CD4-positive, CD25-positive, alpha-beta regulatory T cell (primary cell): ENCODE results near the gene ACAD11. TPM values are rescaled to one million over a fixed set of nuclear protein-coding genes. Genes with fewer than 3 reads are reported as not detected.

Experiments used
- ATAC-seq, 2 donors: fragments of 150-1000 bp; cut with Tn5 transposase; one replicate each; pipeline ENCODE4 v1.10.0; 2021; ENCODE audit warnings: low read depth in 2 of 2, moderate number of reproducible peaks in 2 of 2, moderate library complexity in 1 of 2
- DNase-seq, 3 donors: peaks; one replicate each; pipeline versions ENCODE4 v3.0.0 to v3.0.0-alpha.2; 2012 to 2022; ENCODE audit warnings: mixed read lengths in 1 of 3
- H3K27ac ChIP-seq: one replicate; pipeline ENCODE4 v1.7.0; 2013; ENCODE audit warnings: mild to moderate bottlenecking, low read length; ENCODE audit not compliant: insufficient read depth, poor library complexity, severe bottlenecking
- H3K27me3 ChIP-seq: one replicate; pipeline ENCODE4 v1.7.0; 2013; ENCODE audit warnings: low read length; ENCODE audit not compliant: control insufficient read depth, insufficient read depth
- H3K36me3 ChIP-seq: one replicate; pipeline ENCODE4 v1.7.0; 2013; ENCODE audit warnings: mild to moderate bottlenecking, low read length, moderate library complexity; ENCODE audit not compliant: control insufficient read depth, insufficient read depth
- H3K4me1 ChIP-seq: 2 replicates; pipeline ENCODE4 v1.7.0; 2013; ENCODE audit warnings: mild to moderate bottlenecking, low read length; ENCODE audit not compliant: insufficient read depth, control insufficient read depth, poor library complexity, severe bottlenecking
- H3K4me3 ChIP-seq: one replicate; pipeline ENCODE4 v1.7.0; 2013; ENCODE audit warnings: low read depth, mild to moderate bottlenecking, low read length, moderate library complexity
- H3K9me3 ChIP-seq, 2 experiments: 1 replicate in 1 of 2; 2 replicates in 1 of 2; pipeline ENCODE4 v1.7.0; 2013; ENCODE audit warnings: low read length in 2 of 2, mild to moderate bottlenecking in 1 of 2, moderate library complexity in 1 of 2; ENCODE audit not compliant: control insufficient read depth in 2 of 2
- H3K27ac Mint-ChIP-seq, 3 donors: one replicate each; pipeline ENCODE4 v1.8.0; 2020 to 2022; ENCODE audit warnings: mild to moderate bottlenecking in 3 of 3, mixed read lengths in 3 of 3, moderate library complexity in 2 of 3
- H3K27me3 Mint-ChIP-seq: one replicate; pipeline ENCODE4 v1.8.0; 2022; ENCODE audit warnings: mild to moderate bottlenecking, mixed read lengths
- H3K36me3 Mint-ChIP-seq: one replicate; pipeline ENCODE4 v1.8.0; 2020; ENCODE audit warnings: mixed read lengths
- H3K4me1 Mint-ChIP-seq, 4 donors: one replicate each; pipeline ENCODE4 v1.8.0; 2020 to 2022; ENCODE audit warnings: mixed read lengths in 4 of 4, mild to moderate bottlenecking in 1 of 4
- H3K4me3 Mint-ChIP-seq, 4 donors: one replicate each; pipeline ENCODE4 v1.8.0; 2020 to 2022; ENCODE audit warnings: mild to moderate bottlenecking in 4 of 4, mixed read lengths in 4 of 4, moderate library complexity in 3 of 4
- H3K9me3 Mint-ChIP-seq, 7 donors: one replicate each; pipeline ENCODE4 v1.8.0; 2020 to 2022; ENCODE audit warnings: mixed read lengths in 7 of 7, mild to moderate bottlenecking in 3 of 7, moderate library complexity in 2 of 7
- polyA plus RNA-seq, 4 donors: library from polyadenylated mRNA; unstranded; fragments of 300-500 nt; fragmentation: Illumina TruSeq; gene quantifications; one replicate each; pipeline ENCODE4 v1.2.3, GENCODE V29; 2021
- total RNA-seq: library from RNA; stranded (reverse); gene quantifications from one replicate; pipeline ENCODE4 v1.2.3, GENCODE V29; 2022

Gene ACAD11
- total and polyA plus RNA-seq, 5 donors from 2014 or later = 2.7 to 27.5 (median 4.7) TPM

DNA sequence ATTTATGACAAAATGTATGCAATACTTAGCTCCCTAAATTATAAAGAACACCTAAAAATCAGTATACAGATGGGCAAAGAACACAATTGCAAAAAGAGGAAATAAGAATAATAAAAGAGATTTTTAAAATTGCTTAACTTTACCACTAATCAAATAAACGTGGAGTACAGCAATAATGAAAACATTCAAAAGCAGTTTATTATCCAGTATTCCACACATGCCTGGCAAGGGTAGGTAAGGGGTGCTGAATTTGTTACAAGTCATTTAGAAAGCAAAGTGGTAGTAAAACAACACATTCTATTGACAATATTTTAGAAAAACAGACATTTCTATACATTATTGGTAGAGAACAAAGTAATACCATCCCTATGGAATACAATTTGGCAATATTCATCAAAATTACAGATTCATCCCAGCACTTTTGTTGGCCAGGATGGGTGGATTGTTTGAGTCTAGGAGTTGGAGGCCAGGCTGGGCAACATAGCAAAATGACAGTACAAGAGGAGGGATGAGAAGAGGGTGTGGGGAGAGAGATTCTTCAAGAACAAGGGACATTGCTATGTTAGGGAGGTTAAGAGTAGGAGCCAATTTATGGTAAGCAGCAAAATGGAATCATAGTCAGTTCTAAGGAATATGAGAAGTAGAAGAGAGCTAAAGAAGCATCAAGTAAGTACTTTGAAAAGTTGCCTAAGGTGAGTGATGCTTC, 66.2 kb downstream of the ACAD11 start:
- Histone ChIP-seq H3K4me1 (no peaks in the 10 kb centered on the region), H3K4me3 (no peak overlapping the region), H3K9me3 (no peaks in the 10 kb centered on the region), H3K27ac (no peak overlapping the region), H3K36me3 (peaks cover 2% of the 10 kb centered on the region), H3K27me3 (no peaks in the 10 kb centered on the region)
- Mint-ChIP-seq H3K27me3 (no peaks in the 10 kb centered on the region), H3K4me3 (no peak overlapping the region), H3K27ac (no peak overlapping the region), H3K9me3 (peaks cover 0 to 5% (median 0%) of the 10 kb centered on the region in 7 donors), H3K36me3 (peaks cover 57% of the 10 kb centered on the region), H3K4me1 (peaks cover 0 to 6% (median 0%) of the 10 kb centered on the region in 4 donors)
- DNase-seq (no peak), ATAC-seq (no peak)

DNA sequence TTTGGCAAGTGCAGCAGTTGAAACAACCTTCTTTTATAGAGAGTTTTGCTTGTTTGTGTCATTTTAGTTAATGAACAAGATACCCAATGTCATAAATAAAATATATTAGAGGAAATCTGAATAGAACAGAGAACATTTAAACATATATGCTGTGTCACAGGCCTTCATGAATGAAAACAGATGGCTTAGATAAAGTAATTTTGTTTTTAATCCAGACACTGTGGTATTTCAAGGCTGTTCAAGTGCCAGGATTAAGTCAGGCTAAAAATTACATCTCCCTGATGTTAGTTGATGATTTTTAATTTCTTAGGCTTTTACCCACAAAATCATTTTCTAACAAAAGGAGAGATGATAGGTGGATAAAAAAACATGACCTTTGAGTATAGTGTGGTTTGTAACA, 67.4 kb downstream of the ACAD11 start:
- Histone ChIP-seq H3K9me3 (no peaks in the 10 kb centered on the region), H3K4me1 (no peaks in the 10 kb centered on the region), H3K36me3 (peaks cover 2% of the 10 kb centered on the region), H3K27me3 (no peaks in the 10 kb centered on the region), H3K27ac (no peak overlapping the region), H3K4me3 (no peak overlapping the region)
- peaks cover 0 to 7% (median 2%) of the 10 kb centered on the region in 7 donors for H3K9me3 Mint-ChIP-seq
- no peak overlapping the region for H3K4me3 Mint-ChIP-seq
- H3K4me1 Mint-ChIP-seq = peaks cover 0 to 3% (median 0%) of the 10 kb centered on the region in 4 donors
- H3K27ac Mint-ChIP-seq = no peak overlapping the region
- DNase-seq (no peak), ATAC-seq (no peak)
- no peaks in the 10 kb centered on the region for H3K27me3 Mint-ChIP-seq
- peaks cover 60% of the 10 kb centered on the region for H3K36me3 Mint-ChIP-seq

DNA sequence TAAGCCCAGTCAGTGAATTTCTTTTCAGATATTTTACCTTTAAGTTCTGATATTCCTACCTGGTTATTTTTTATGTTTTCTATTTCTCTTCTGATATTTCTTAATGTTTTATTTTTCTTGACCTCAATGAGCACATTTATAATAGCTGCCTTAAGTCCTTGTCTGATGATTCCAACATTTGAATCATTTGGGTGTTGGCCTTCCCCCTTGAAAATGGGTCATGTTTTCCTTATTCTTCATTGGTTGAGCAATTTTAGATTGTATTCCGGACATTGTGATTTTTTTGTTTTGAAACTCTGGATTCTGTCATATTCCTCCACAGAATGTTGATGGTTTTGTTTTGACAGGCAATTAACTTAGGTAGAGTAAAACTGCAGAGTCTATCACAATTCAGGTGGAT, 72.2 kb downstream of the ACAD11 start:
- peaks cover 44% of the 10 kb centered on the region for H3K36me3 Mint-ChIP-seq
- Histone ChIP-seq H3K36me3 (peaks cover 2% of the 10 kb centered on the region), H3K9me3 (no peaks in the 10 kb centered on the region), H3K4me1 (no peaks in the 10 kb centered on the region), H3K27me3 (no peaks in the 10 kb centered on the region), H3K27ac (no peak overlapping the region), H3K4me3 (no peak overlapping the region)
- H3K4me3 Mint-ChIP-seq = no peak overlapping the region
- no peak for ATAC-seq
- DNase-seq = no peak
- peaks cover 0 to 9% (median 2%) of the 10 kb centered on the region in 7 donors for H3K9me3 Mint-ChIP-seq
- H3K27me3 Mint-ChIP-seq = no peaks in the 10 kb centered on the region
- H3K27ac Mint-ChIP-seq = no peak overlapping the region
- no peaks in the 10 kb centered on the region for H3K4me1 Mint-ChIP-seq

DNA sequence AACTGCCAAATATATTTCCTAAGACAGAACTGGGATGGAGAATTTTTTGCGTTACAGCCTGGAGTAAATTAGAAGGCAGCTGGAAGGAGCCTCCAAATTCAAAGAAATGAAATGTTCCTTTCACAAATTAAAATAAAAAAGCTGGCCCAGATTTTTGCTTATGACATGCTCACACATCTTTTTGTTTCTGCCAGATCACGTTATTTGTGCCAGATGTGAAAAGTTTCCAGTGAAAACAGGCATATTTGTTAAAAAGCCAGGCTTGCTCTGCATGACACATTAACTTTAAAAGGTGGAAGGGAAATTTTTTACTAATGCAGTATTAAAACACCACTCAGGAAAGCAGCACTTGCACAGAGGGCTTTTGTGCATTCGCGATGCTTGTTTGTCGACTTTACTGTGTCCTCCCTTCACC, 85.8 kb downstream of the ACAD11 start:
- Histone ChIP-seq H3K27ac (no peak overlapping the region), H3K4me1 (no peaks in the 10 kb centered on the region), H3K9me3 (no peaks in the 10 kb centered on the region), H3K4me3 (no peak overlapping the region), H3K36me3 (peaks cover 21% of the 10 kb centered on the region), H3K27me3 (no peaks in the 10 kb centered on the region)
- no peaks in the 10 kb centered on the region for H3K27me3 Mint-ChIP-seq
- H3K4me1 Mint-ChIP-seq = peaks cover 0 to 2% (median 0%) of the 10 kb centered on the region in 4 donors
- H3K36me3 Mint-ChIP-seq = peaks cover 53% of the 10 kb centered on the region
- H3K27ac Mint-ChIP-seq = no peak overlapping the region
- H3K4me3 Mint-ChIP-seq = no peak overlapping the region
- DNase-seq = no peak
- peaks cover 0 to 3% (median 0%) of the 10 kb centered on the region in 7 donors for H3K9me3 Mint-ChIP-seq
- no peak for ATAC-seq

DNA sequence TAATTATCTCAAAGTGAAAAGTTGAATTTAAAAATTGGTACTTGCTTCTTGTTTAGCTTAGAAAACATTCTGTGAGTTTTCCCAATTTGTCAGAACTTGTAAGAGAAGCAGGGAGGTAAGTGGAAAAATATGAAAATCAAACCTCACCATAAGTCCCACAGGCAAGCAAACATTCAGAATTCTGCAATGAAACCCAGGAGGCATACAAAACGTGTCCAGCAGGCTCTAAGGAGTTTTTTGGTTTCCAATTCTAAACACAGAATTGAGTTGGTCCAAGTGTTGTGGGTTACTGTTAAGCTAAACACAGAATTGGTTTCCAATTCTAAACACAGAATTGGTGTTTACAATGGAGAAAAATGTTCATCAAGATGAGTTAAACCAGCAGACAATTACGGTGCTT, 89.6 kb downstream of the ACAD11 start:
- no peaks in the 10 kb centered on the region for H3K4me1 ChIP-seq
- peaks cover 0 to 11% (median 3%) of the 10 kb centered on the region in 4 donors for H3K4me1 Mint-ChIP-seq
- ATAC-seq (no peak), DNase-seq (no peak)
- H3K4me3 ChIP-seq = no peak overlapping the region
- no peak overlapping the region for H3K4me3 Mint-ChIP-seq
- peaks cover 0 to 3% (median 0%) of the 10 kb centered on the region in 7 donors for H3K9me3 Mint-ChIP-seq
- peak overlapping the region in 1 of 3 donors; percentile 47 for H3K27ac Mint-ChIP-seq
- H3K9me3 ChIP-seq = no peaks in the 10 kb centered on the region
- H3K27me3 ChIP-seq = no peaks in the 10 kb centered on the region
- H3K36me3 Mint-ChIP-seq = peaks cover 48% of the 10 kb centered on the region
- no peak overlapping the region for H3K27ac ChIP-seq
- peaks cover 9% of the 10 kb centered on the region for H3K36me3 ChIP-seq
- H3K27me3 Mint-ChIP-seq = no peaks in the 10 kb centered on the region

DNA sequence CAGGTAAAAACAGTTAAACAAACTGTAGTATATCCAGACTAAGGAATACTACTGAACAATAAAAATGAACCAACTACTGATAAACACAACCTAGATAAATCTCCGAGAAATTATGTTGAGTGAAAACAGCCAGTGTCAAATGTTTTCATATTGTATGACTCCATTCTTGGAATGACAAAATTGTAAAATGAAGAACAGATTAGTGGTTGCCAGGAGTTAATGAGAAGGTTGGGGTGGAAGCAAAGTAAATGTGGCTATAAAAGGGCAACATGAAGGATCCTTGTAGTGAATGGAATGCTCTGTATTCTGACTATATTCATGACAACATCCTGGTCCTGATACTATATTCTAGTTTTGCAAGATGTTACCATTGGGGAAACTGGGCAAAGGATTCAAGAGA, 90.0 kb downstream of the ACAD11 start:
- Histone ChIP-seq H3K4me1 (no peaks in the 10 kb centered on the region), H3K27me3 (no peaks in the 10 kb centered on the region), H3K4me3 (no peak overlapping the region), H3K9me3 (no peaks in the 10 kb centered on the region), H3K27ac (no peak overlapping the region), H3K36me3 (peaks cover 8% of the 10 kb centered on the region)
- H3K9me3 Mint-ChIP-seq = peaks cover 0 to 3% (median 0%) of the 10 kb centered on the region in 7 donors
- ATAC-seq = no peak
- no peak for DNase-seq
- no peaks in the 10 kb centered on the region for H3K27me3 Mint-ChIP-seq
- peak overlapping the region in 1 of 3 donors; percentile 47 for H3K27ac Mint-ChIP-seq
- H3K36me3 Mint-ChIP-seq = peaks cover 51% of the 10 kb centered on the region
- H3K4me3 Mint-ChIP-seq = no peak overlapping the region
- peaks cover 0 to 14% (median 3%) of the 10 kb centered on the region in 4 donors for H3K4me1 Mint-ChIP-seq

DNA sequence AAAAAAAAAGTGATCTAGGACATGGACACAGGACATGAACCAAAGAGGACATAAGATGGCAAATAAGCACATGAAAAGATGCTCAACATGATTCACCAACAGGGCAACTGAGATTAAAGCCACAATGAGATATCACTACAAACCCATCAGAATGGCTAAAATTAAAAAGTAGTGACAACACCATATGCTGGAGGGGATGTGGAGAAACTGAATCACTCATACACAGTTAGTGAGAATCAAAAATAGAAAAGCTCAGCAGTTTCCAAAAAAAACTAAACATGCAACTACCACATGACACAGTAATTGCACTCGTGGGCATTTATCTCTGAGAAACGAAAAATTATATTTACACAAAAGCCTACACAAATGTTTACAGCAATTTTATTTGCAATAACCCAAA, 90.5 kb downstream of the ACAD11 start:
- Histone ChIP-seq H3K9me3 (no peaks in the 10 kb centered on the region), H3K4me1 (no peaks in the 10 kb centered on the region), H3K4me3 (no peak overlapping the region), H3K27ac (no peak overlapping the region), H3K27me3 (no peaks in the 10 kb centered on the region), H3K36me3 (peaks cover 7% of the 10 kb centered on the region)
- Mint-ChIP-seq H3K36me3 (peaks cover 56% of the 10 kb centered on the region), H3K4me1 (peaks cover 0 to 18% (median 3%) of the 10 kb centered on the region in 4 donors), H3K27me3 (no peaks in the 10 kb centered on the region), H3K9me3 (peaks cover 0 to 3% (median 0%) of the 10 kb centered on the region in 7 donors), H3K4me3 (no peak overlapping the region), H3K27ac (peak overlapping the region in 1 of 3 donors; percentile 30)
- no peak for DNase-seq
- ATAC-seq = no peak

DNA sequence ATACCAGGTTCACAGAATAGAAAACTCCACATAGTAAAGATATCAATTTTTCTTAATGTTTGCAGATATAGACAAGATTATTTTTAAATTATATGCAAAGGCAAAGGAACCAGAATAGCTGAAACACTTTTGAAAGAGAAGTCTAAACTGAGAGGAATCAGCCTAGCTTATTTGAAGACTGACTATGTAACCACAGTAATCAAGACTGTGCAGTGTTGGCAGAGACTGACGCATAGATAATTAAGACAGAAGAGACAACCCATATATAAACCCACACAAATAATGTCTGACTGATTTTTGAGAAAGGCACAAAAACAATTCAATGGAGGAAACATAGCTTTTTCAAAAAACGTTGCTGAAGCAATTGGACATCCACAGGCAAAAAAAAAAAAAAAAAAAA, 91.2 kb downstream of the ACAD11 start:
- Histone ChIP-seq H3K4me1 (no peaks in the 10 kb centered on the region), H3K27ac (no peak overlapping the region), H3K36me3 (peaks cover 5% of the 10 kb centered on the region), H3K4me3 (no peak overlapping the region), H3K27me3 (no peaks in the 10 kb centered on the region), H3K9me3 (no peaks in the 10 kb centered on the region)
- ATAC-seq = no peak
- H3K4me1 Mint-ChIP-seq = peaks cover 0 to 18% (median 3%) of the 10 kb centered on the region in 4 donors
- no peak for DNase-seq
- peaks cover 58% of the 10 kb centered on the region for H3K36me3 Mint-ChIP-seq
- no peak overlapping the region for H3K27ac Mint-ChIP-seq
- peaks cover 0 to 3% (median 0%) of the 10 kb centered on the region in 7 donors for H3K9me3 Mint-ChIP-seq
- no peak overlapping the region for H3K4me3 Mint-ChIP-seq
- no peaks in the 10 kb centered on the region for H3K27me3 Mint-ChIP-seq
